ENCODE data around the gene VTI1B. TPM values are rescaled to one million over a fixed set of nuclear protein-coding genes. Genes with fewer than 3 reads are reported as not detected.
A peak's percentile ranks its signal among the peaks of the same experiment; 100 is the strongest.
"Not testable (repeated sequence)": the region's sequence is repeated elsewhere in the genome, so short reads cannot be mapped to it uniquely, and the experiment has no call there.

VTI1B gene
- total RNA-seq = 39.2 TPM
- 79.1 TPM for polyA plus RNA-seq

GRCh38 chr14:67674480-67675218 is at the start of gene VTI1B:
TSS of gene VTI1B (minus strand) at chr14:67674632. CDS start at chr14:67674489, 143 bp downstream.
- Histone ChIP-seq H3K27ac (ENCODE audit: low read depth) (peak within 1 kb of the TSS; percentile 98), H3K36me3 (ENCODE audit: insufficient read depth) (no peaks in the 10 kb centered on the region), H3K4me1 (ENCODE audit: insufficient read depth) (no peaks in the 10 kb centered on the region), H3K4me3 (ENCODE audit: low read depth, low read length) (peak within 1 kb of the TSS; percentile 93)
- peak; percentile 54 for DNase-seq (ENCODE audit: extremely low spot score)
- under 1% methylated on average over 87 of the region's 87 CpGs for WGBS

DNA sequence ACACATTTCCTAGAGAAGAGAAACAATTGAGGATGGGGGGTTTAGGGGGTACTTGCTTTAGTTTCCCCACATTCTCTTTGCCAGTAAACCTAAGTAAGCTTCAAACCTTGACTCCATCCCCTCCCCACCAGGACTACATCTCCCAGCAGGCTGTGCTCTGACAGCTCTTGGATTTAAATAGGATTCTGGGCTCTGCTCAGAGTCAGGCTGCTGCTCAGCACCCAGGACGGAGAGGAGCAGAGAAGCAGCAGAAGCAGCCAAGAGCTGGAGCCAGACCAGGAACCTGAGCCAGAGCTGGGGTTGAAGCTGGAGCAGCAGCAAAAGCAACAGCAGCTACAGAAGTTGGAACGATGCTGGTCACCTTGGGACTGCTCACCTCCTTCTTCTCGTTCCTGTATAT is 47.9 kb upstream of the VTI1B start:
- H3K27ac ChIP-seq (ENCODE audit: low read depth) = no peak overlapping the region
- WGBS = 15% methylated on average over 3 of the region's 3 CpGs
- H3K4me3 ChIP-seq (ENCODE audit: low read depth, low read length) = no peak overlapping the region
- peak; percentile 26 for DNase-seq (ENCODE audit: extremely low spot score)
- no peaks in the 10 kb centered on the region for H3K36me3 ChIP-seq (ENCODE audit: insufficient read depth)
- no peaks in the 10 kb centered on the region for H3K4me1 ChIP-seq (ENCODE audit: insufficient read depth)

- 63% methylated on average over 5 of the region's 5 CpGs for WGBS
- no peak for DNase-seq (ENCODE audit: extremely low spot score)
- Histone ChIP-seq H3K27ac (ENCODE audit: low read depth) (no peak overlapping the region), H3K36me3 (ENCODE audit: insufficient read depth) (no peaks in the 10 kb centered on the region), H3K4me1 (ENCODE audit: insufficient read depth) (no peaks in the 10 kb centered on the region), H3K4me3 (ENCODE audit: low read depth, low read length) (no peak overlapping the region)
Observed at GRCh38 chr14:67721875-67722274, 47.4 kb upstream of the VTI1B start.

- H3K4me1 ChIP-seq (ENCODE audit: insufficient read depth) = no peaks in the 10 kb centered on the region
- DNase-seq (ENCODE audit: extremely low spot score) = no peak
- H3K36me3 ChIP-seq (ENCODE audit: insufficient read depth) = no peaks in the 10 kb centered on the region
- no peak overlapping the region for H3K27ac ChIP-seq (ENCODE audit: low read depth)
- no peak overlapping the region for H3K4me3 ChIP-seq (ENCODE audit: low read depth, low read length)
- 31% methylated on average over 2 of the region's 2 CpGs for WGBS
Observed at GRCh38 chr14:67719866-67720265, 45.4 kb upstream of the VTI1B start.

GRCh38 chr14:67719385-67719784 is 45.0 kb upstream of the VTI1B start:
- not testable (repeated sequence) for H3K27ac ChIP-seq (ENCODE audit: low read depth); H3K4me3 ChIP-seq (ENCODE audit: low read depth, low read length); DNase-seq (ENCODE audit: extremely low spot score); H3K4me1 ChIP-seq (ENCODE audit: insufficient read depth); H3K36me3 ChIP-seq (ENCODE audit: insufficient read depth)
- WGBS = 89% methylated on average over 3 of the region's 3 CpGs

DNA sequence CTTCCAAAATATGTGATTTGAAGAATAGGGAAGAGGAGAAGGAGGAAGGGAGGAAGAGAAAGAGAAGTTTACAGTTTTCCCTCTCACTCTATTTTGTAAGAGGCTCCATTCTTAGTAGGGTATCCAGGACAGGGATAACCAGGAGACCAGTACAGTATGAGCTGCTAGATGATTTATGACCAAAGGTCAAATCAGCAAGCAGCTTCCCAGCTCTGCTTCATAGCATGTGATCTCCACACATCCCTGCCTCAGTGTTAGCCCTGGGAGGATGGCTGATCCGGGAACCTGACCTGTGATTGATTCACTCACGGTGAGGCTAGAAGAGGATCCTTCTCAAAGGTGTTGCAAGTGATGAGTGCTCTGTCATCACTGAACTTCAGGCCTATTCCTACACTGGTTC is 43.8 kb upstream of the VTI1B start:
- Histone ChIP-seq H3K36me3 (ENCODE audit: insufficient read depth) (no peaks in the 10 kb centered on the region), H3K27ac (ENCODE audit: low read depth) (no peak overlapping the region), H3K4me3 (ENCODE audit: low read depth, low read length) (no peak overlapping the region), H3K4me1 (ENCODE audit: insufficient read depth) (no peaks in the 10 kb centered on the region)
- 62% methylated on average over 2 of the region's 2 CpGs for WGBS
- DNase-seq (ENCODE audit: extremely low spot score) = no peak

DNA sequence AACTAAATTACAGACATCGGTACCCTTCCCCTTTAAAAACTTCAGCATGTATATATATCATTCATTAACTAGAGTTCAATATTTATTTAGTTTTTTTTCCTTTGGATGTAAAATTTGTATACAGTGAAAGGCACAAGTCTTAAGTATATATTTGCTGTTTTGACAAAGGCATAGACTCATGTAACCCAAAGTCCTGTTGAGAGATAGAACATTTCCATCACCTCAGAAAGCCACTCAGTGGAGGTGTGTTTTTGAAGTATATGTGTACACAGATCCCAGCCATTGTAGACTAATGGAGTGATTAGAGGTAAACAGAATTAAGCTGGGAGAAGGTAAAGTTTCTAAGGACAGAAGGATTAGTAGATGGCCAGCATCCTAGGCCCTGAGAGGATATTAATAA is 42.6 kb upstream of the VTI1B start:
- H3K4me3 ChIP-seq (ENCODE audit: low read depth, low read length) = no peak overlapping the region
- 93% methylated on average over 1 of the region's 1 CpG for WGBS
- DNase-seq (ENCODE audit: extremely low spot score) = no peak
- no peak overlapping the region for H3K27ac ChIP-seq (ENCODE audit: low read depth)
- no peaks in the 10 kb centered on the region for H3K4me1 ChIP-seq (ENCODE audit: insufficient read depth)
- H3K36me3 ChIP-seq (ENCODE audit: insufficient read depth) = no peaks in the 10 kb centered on the region

GRCh38 chr14:67710209-67710608 is 35.8 kb upstream of the VTI1B start:
- Histone ChIP-seq H3K4me1 (ENCODE audit: insufficient read depth) (no peaks in the 10 kb centered on the region), H3K4me3 (ENCODE audit: low read depth, low read length) (no peak overlapping the region), H3K27ac (ENCODE audit: low read depth) (no peak overlapping the region), H3K36me3 (ENCODE audit: insufficient read depth) (no peaks in the 10 kb centered on the region)
- DNase-seq (ENCODE audit: extremely low spot score) = no peak
- WGBS = 89% methylated on average over 2 of the region's 2 CpGs

GRCh38 chr14:67709796-67710195 is 35.4 kb upstream of the VTI1B start:
- not testable (repeated sequence) for H3K4me3 ChIP-seq (ENCODE audit: low read depth, low read length); H3K36me3 ChIP-seq (ENCODE audit: insufficient read depth); H3K27ac ChIP-seq (ENCODE audit: low read depth); H3K4me1 ChIP-seq (ENCODE audit: insufficient read depth); DNase-seq (ENCODE audit: extremely low spot score)
- 65% methylated on average over 1 of the region's 1 CpG for WGBS

- H3K27ac ChIP-seq (ENCODE audit: low read depth); H3K4me3 ChIP-seq (ENCODE audit: low read depth, low read length); H3K4me1 ChIP-seq (ENCODE audit: insufficient read depth); DNase-seq (ENCODE audit: extremely low spot score); H3K36me3 ChIP-seq (ENCODE audit: insufficient read depth): not testable (repeated sequence)
Observed at GRCh38 chr14:67709346-67709745, 34.9 kb upstream of the VTI1B start.

- H3K4me1 ChIP-seq (ENCODE audit: insufficient read depth) = no peaks in the 10 kb centered on the region
- H3K4me3 ChIP-seq (ENCODE audit: low read depth, low read length) = no peak overlapping the region
- no peak for DNase-seq (ENCODE audit: extremely low spot score)
- 63% methylated on average over 3 of the region's 3 CpGs for WGBS
- H3K36me3 ChIP-seq (ENCODE audit: insufficient read depth) = no peaks in the 10 kb centered on the region
- no peak overlapping the region for H3K27ac ChIP-seq (ENCODE audit: low read depth)
Observed at GRCh38 chr14:67705211-67705610, 30.8 kb upstream of the VTI1B start.

- H3K4me3 ChIP-seq (ENCODE audit: low read depth, low read length) = no peak overlapping the region
- peak; percentile 26 for DNase-seq (ENCODE audit: extremely low spot score)
- WGBS = under 1% methylated on average over 3 of the region's 3 CpGs
- H3K36me3 ChIP-seq (ENCODE audit: insufficient read depth) = no peaks in the 10 kb centered on the region
- H3K4me1 ChIP-seq (ENCODE audit: insufficient read depth) = no peaks in the 10 kb centered on the region
- no peak overlapping the region for H3K27ac ChIP-seq (ENCODE audit: low read depth)
Observed at GRCh38 chr14:67704484-67705089, 30.2 kb upstream of the VTI1B start.

DNA sequence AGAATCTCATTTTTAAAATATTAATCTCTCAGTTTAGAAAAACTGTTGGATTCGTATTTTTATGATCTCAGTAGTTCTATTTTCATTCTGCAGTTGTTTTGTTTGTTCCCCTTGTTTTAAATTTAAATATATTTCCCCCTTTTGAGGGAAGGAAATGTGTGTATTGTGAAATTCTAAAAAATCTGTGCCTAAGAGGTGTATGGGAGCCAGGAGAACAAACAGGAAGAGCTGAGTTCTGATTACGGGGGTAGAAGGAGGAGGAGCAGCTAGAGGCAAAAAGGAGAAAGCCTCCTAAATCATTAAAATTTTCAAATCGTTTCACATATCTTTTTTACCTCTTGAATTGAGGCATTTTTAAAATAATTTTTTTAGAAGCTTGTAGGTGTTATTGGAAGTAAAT is 29.6 kb upstream of the VTI1B start:
- Histone ChIP-seq H3K4me1 (ENCODE audit: insufficient read depth) (no peaks in the 10 kb centered on the region), H3K27ac (ENCODE audit: low read depth) (no peak overlapping the region), H3K36me3 (ENCODE audit: insufficient read depth) (no peaks in the 10 kb centered on the region), H3K4me3 (ENCODE audit: low read depth, low read length) (no peak overlapping the region)
- no peak for DNase-seq (ENCODE audit: extremely low spot score)
- WGBS = 49% methylated on average over 3 of the region's 3 CpGs

DNA sequence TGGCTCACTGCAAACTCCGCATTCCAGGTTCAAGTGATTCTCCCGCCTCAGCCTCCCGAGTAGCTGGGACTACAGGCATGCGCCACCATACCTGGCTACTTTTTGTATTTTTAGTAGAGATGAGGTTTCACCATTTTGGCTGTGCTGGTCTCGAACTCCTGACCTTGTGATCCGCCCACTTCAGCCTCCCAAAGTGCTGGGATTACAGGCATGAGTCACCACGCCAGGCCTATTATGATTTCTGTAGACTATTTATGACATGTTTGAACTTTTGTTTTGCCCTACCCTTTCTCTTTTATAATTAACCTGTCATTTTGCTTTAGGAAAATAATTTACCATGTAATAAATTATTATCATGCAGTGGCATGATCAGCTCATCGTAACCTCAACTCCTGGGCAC is 27.1 kb upstream of the VTI1B start, which contains the start of gene RDH12:
RDH12 (plus strand) TSS at position 395 of the 400 bp plus-strand sequence. CDS start 20,757 bp downstream, outside the sequence.
- 88% methylated on average over 8 of the region's 8 CpGs for WGBS

More for the DNA sequence above, 27.1 kb upstream of the VTI1B start, which contains the start of gene RDH12:
- not testable (repeated sequence) for H3K4me3 ChIP-seq (ENCODE audit: low read depth, low read length); H3K4me1 ChIP-seq (ENCODE audit: insufficient read depth); H3K27ac ChIP-seq (ENCODE audit: low read depth); H3K36me3 ChIP-seq (ENCODE audit: insufficient read depth); DNase-seq (ENCODE audit: extremely low spot score)
